HepG2 (cell line): ENCODE data around the gene DFFA. TPM values are rescaled to one million over a fixed set of nuclear protein-coding genes. Genes with fewer than 3 reads are reported as not detected.

ENCODE experiments used
- ARID5B ChIP-seq: IDR thresholded peaks from 2 replicates; pipeline ENCODE4 v1.4.0; 2020; ENCODE audit warnings: mild to moderate bottlenecking, missing genetic modification reagents
- GATAD1 ChIP-seq: IDR thresholded peaks from 2 replicates; pipeline ENCODE4 v1.6.1; 2016; ENCODE audit warnings: missing genetic modification reagents, missing compliant biosample characterization
- GRHL1 ChIP-seq: sonication (generic); formaldehyde crosslinking; conservative IDR thresholded peaks from 2 replicates; pipeline ENCODE4 v1.8.0; 2022; ENCODE audit warnings: missing genetic modification reagents
- HDAC1 ChIP-seq: sonication (generic); formaldehyde crosslinking; IDR thresholded peaks from 2 replicates; pipeline ENCODE4 v1.5.1; 2020; ENCODE audit warnings: mild to moderate bottlenecking, missing genetic modification reagents
- HIC2 ChIP-seq: sonication (generic); formaldehyde crosslinking; IDR thresholded peaks from 2 replicates; pipeline ENCODE4 v1.9.0; 2022; ENCODE audit warnings: low read depth, missing genetic modification reagents
- IRF9 ChIP-seq: sonication (generic); formaldehyde crosslinking; IDR thresholded peaks from 2 replicates; pipeline ENCODE4 v1.8.0; 2022; ENCODE audit warnings: missing genetic modification reagents, mild to moderate bottlenecking, borderline replicate concordance
- MXI1 ChIP-seq: IDR thresholded peaks from 3 replicates; pipeline ENCODE4 v1.6.1; 2012; ENCODE audit warnings: low read depth, low read length, inconsistent platforms, borderline replicate concordance
- RXRB ChIP-seq: IDR thresholded peaks from 2 replicates; pipeline ENCODE4 v1.6.1; 2016; ENCODE audit warnings: borderline replicate concordance, missing genetic modification reagents, missing compliant biosample characterization
- ZFX ChIP-seq: sonication (generic); formaldehyde crosslinking; IDR thresholded peaks from 2 replicates; pipeline ENCODE4 v1.4.0; 2020; ENCODE audit warnings: mild to moderate bottlenecking, low read depth, missing genetic modification reagents, moderate library complexity
- ZMYM4 ChIP-seq: sonication (generic); formaldehyde crosslinking; IDR thresholded peaks from 2 replicates; pipeline ENCODE4 v1.8.1; 2023; ENCODE audit warnings: mild to moderate bottlenecking, missing genetic modification reagents
- ZNF292 ChIP-seq: sonication (generic); formaldehyde crosslinking; IDR thresholded peaks from 2 replicates; pipeline ENCODE4 v1.8.1; 2022; ENCODE audit warnings: mild to moderate bottlenecking, low read depth, missing genetic modification reagents, borderline replicate concordance
- ZNF430 ChIP-seq: sonication (generic); formaldehyde crosslinking; IDR thresholded peaks from 2 replicates; pipeline ENCODE4 v1.9.0; 2021; ENCODE audit warnings: mild to moderate bottlenecking, missing genetic modification reagents
- polyA plus RNA-seq, 8 experiments: library from polyadenylated mRNA; depleted of rRNA in 3 of 8; stranded (reverse) in 7 of 8; unstranded in 1 of 8; fragments of >200 nt; fragmentation: Illumina TruSeq in 4 of 8; extraction: Trizol in 4 of 8; gene quantifications; 2 replicates each; pipeline versions ENCODE4 v1.2.1 to v1.2.3, GENCODE V29; 2011 to 2016; ENCODE audit warnings: low read depth in 4 of 8, missing spikeins in 1 of 8, mixed read lengths in 1 of 8; ENCODE audit not compliant: insufficient read depth in 1 of 8
- total RNA-seq, 5 experiments: library from RNA; depleted of rRNA; stranded (reverse); fragments of >200 nt; fragmentation: Illumina TruSeq; extraction: Trizol; gene quantifications; 2 replicates each; pipeline ENCODE4 v1.2.3, GENCODE V29; 2016; ENCODE audit warnings: low read depth in 1 of 5

The DFFA gene
- total and polyA plus RNA-seq, 2 of the 13 experiments (the other 11 are each of a cell fraction or from before 2014, with no cell fraction given): 16.5 to 33.9 TPM

GRCh38 chr1:10504249-10504648, 31.9 kb upstream of the DFFA start (continued):
- TF ChIP-seq ZFX (peak; percentile 37; the same call in 1 of the 2 replicates), IRF9 (CRISPR knock-in tag) (no peak), ARID5B (CRISPR knock-in tag) (peak; percentile 21; the same call in 1 of the 2 replicates), ZMYM4 (peak; percentile 25; the same call in 1 of the 2 replicates), HIC2 (CRISPR knock-in tag) (peak; percentile 73), RXRB (CRISPR knock-in tag) (peak; percentile 74; the same call in 1 of the 2 replicates), GRHL1 (CRISPR knock-in tag) (no peak), ZNF292 (CRISPR knock-in tag) (peak; percentile 61; the same call in 1 of the 2 replicates), ZNF430 (CRISPR knock-in tag) (peak; percentile 60; the same call in 1 of the 2 replicates), GATAD1 (CRISPR knock-in tag) (0 out of 2 replicates have a peak, but pooled peaks have one; percentile 12), HDAC1 (CRISPR knock-in tag) (peak; percentile 50; the same call in 1 of the 2 replicates), MXI1 (0 out of 3 replicates have a peak, but pooled peaks have one; percentile 14)
